T follicular helper cell (primary cell): Measurements from ENCODE around the gene TMEM39B.
A peak's percentile ranks its signal among the peaks of the same experiment; 100 is the strongest.
"Not testable (repeated sequence)": the region's sequence is repeated elsewhere in the genome, so short reads cannot be mapped to it uniquely, and the experiment has no call there.

Experiments used
- DNase-seq: peaks from one replicate; pipeline ENCODE4 v3.0.0-alpha.2; 2020; ENCODE audit warnings: low read depth
- total RNA-seq, 2 experiments: gene quantifications; one replicate each; lab custom pipeline; 2026; lab: John Stamatoyannopoulos, UW

Gene TMEM39B
- total RNA-seq, result 14.7 to 16.6 reads per million in 2 experiments

GRCh38 chr1:32072622-32073298 is at the start of gene TMEM39B:
Gene TMEM39B (plus strand): TSS chr1:32072939. CDS start chr1:32073048, 109 bp downstream.
- peak; percentile 89 for DNase-seq

- DNase-seq, result no peak
Measured at GRCh38 chr1:32023351-32023750, 49.4 kb upstream of the TMEM39B start.

- no peak for DNase-seq
Measured at GRCh38 chr1:32025515-32025914, 47.2 kb upstream of the TMEM39B start.

GRCh38 chr1:32028746-32029145 is 44.0 kb upstream of the TMEM39B start:
- no peak for DNase-seq

- no peak for DNase-seq
Measured at GRCh38 chr1:32031578-32032274, 41.0 kb upstream of the TMEM39B start.

GRCh38 chr1:32032275-32032615 is 40.5 kb upstream of the TMEM39B start:
- no peak for DNase-seq

- no peak for DNase-seq
Measured at GRCh38 chr1:32035119-32035518, 37.6 kb upstream of the TMEM39B start.

- no peak for DNase-seq
Measured at GRCh38 chr1:32040711-32041110, 32.0 kb upstream of the TMEM39B start.

- DNase-seq, result no peak
Measured at GRCh38 chr1:32042330-32042729, 30.4 kb upstream of the TMEM39B start.

GRCh38 chr1:32044234-32044633 is 28.5 kb upstream of the TMEM39B start:
- no peak for DNase-seq

- DNase-seq, result no peak
Measured at GRCh38 chr1:32045772-32046171, 27.0 kb upstream of the TMEM39B start.

- DNase-seq, result no peak
Measured at GRCh38 chr1:32047701-32048100, 25.0 kb upstream of the TMEM39B start.

GRCh38 chr1:32048440-32048839 is 24.3 kb upstream of the TMEM39B start:
- no peak for DNase-seq

GRCh38 chr1:32051706-32052105 is 21.0 kb upstream of the TMEM39B start:
- no peak for DNase-seq

GRCh38 chr1:32052887-32053286 is 19.9 kb upstream of the TMEM39B start:
- no peak for DNase-seq

- no peak for DNase-seq
Measured at GRCh38 chr1:32055416-32055815, 17.3 kb upstream of the TMEM39B start.

GRCh38 chr1:32056598-32056997 is 16.1 kb upstream of the TMEM39B start:
- no peak for DNase-seq

- DNase-seq, result no peak
Measured at GRCh38 chr1:32060914-32061313, 11.8 kb upstream of the TMEM39B start.

GRCh38 chr1:32062867-32063230 is 9.9 kb upstream of the TMEM39B start:
- DNase-seq, result no peak

GRCh38 chr1:32063261-32063681 is 9.5 kb upstream of the TMEM39B start:
- no peak for DNase-seq

GRCh38 chr1:32065613-32066488 is 6.9 kb upstream of the TMEM39B start:
- DNase-seq, result not testable (repeated sequence)

- DNase-seq, result no peak
Measured at GRCh38 chr1:32066489-32066873, 6.3 kb upstream of the TMEM39B start.
